ENCODE results near the gene MRPL47. TPM values are rescaled to one million over a fixed set of nuclear protein-coding genes. Genes with fewer than 3 reads are reported as not detected.

The MRPL47 gene
- total and polyA plus RNA-seq, 9 of the 15 experiments (the other 6 are each of a cell fraction or from before 2014, with no cell fraction given): 101 to 437 (median 141) TPM

- intact Hi-C loops (cut with micrococcal nuclease): no loop called here
- FAIRE-seq (no peak), DNase-seq (ENCODE audit: extremely low read depth in 1 of 4, low spot score in 3 of 4) (no peak), ATAC-seq (no peak)
- ChIA-PET POLR2A (interaction anchor here (0.6 to 1.5 kb wide), 2 partner anchors 13 to 222 kb away, joined by 3 to 4 read pairs; partner anchors contain the start of genes MRPL47 and NDUFB5), CTCF (ENCODE audit: low intra/inter-chr PET ratio) (no interaction called here)
- WGBS (ENCODE audit: insufficient coverage, low coverage, missing lambda C conversion rate): 100% methylated on average over 1 of the region's 1 CpG
- Histone ChIP-seq H3K4me2 (ENCODE audit: insufficient read depth, low read length) (no peak overlapping the region), H3K9me3 (replicated peaks; ENCODE audit: control insufficient read depth, insufficient read depth, low read depth, low read length) (no peaks in the 10 kb centered on the region), H3K4me3 (no peak overlapping the region), H3K9me1 (ENCODE audit: control insufficient read depth, insufficient read depth, low read length) (no peaks in the 10 kb centered on the region), H3K27me3 (ENCODE audit: control insufficient read depth in 2 of 2, insufficient read depth in 2 of 2, low read length in 2 of 2) (no peaks in the 10 kb centered on the region), H3K27ac (ENCODE audit: extremely low read depth, low read depth, low read length) (no peak overlapping the region), H2AFZ (ENCODE audit: low read depth, low read length) (no peak overlapping the region), H3K36me3 (ENCODE audit: control insufficient read depth, insufficient read depth, low read length) (peaks cover 90% of the 10 kb centered on the region), H3K79me2 (ENCODE audit: control insufficient read depth, insufficient read depth, low read length) (no peaks in the 10 kb centered on the region), H3K9ac (ENCODE audit: insufficient read depth in 1 of 2, low read depth in 2 of 2, low read length in 2 of 2) (no peak overlapping the region), H3K4me1 (replicated peaks in 1 of 2; ENCODE audit: control insufficient read depth in 2 of 2, insufficient read depth in 2 of 2, low read length in 2 of 2) (no peaks in the 10 kb centered on the region), H4K20me1 (replicated peaks; ENCODE audit: control insufficient read depth, insufficient read depth, low read length) (no peaks in the 10 kb centered on the region)
- BruUV-seq (replicated peaks): no TSS peak
- in situ Hi-C loops (cut with MboI): no loop called here
- TF ChIP-seq TAF7 (tag; IDR thresholded peaks at IDR 0.05) (no peak), SMARCA4 (IDR thresholded peaks at IDR 0.05) (no peak)
Observed at GRCh38 chr3:179591313-179591712, 13.1 kb downstream of the MRPL47 start.

- no TSS peak for BruUV-seq (replicated peaks)
- Histone ChIP-seq H3K27me3 (ENCODE audit: control insufficient read depth in 2 of 2, insufficient read depth in 2 of 2, low read length in 2 of 2) (no peaks in the 10 kb centered on the region), H3K9me3 (replicated peaks; ENCODE audit: control insufficient read depth, insufficient read depth, low read depth, low read length) (no peaks in the 10 kb centered on the region), H4K20me1 (replicated peaks; ENCODE audit: control insufficient read depth, insufficient read depth, low read length) (no peaks in the 10 kb centered on the region), H3K4me2 (ENCODE audit: insufficient read depth, low read length) (no peak overlapping the region), H3K27ac (ENCODE audit: extremely low read depth, low read depth, low read length) (no peak overlapping the region), H3K79me2 (ENCODE audit: control insufficient read depth, insufficient read depth, low read length) (no peaks in the 10 kb centered on the region), H2AFZ (ENCODE audit: low read depth, low read length) (no peak overlapping the region), H3K9me1 (ENCODE audit: control insufficient read depth, insufficient read depth, low read length) (no peaks in the 10 kb centered on the region), H3K4me3 (no peak overlapping the region), H3K9ac (ENCODE audit: insufficient read depth in 1 of 2, low read depth in 2 of 2, low read length in 2 of 2) (no peak overlapping the region), H3K36me3 (ENCODE audit: control insufficient read depth, insufficient read depth, low read length) (peaks cover 91% of the 10 kb centered on the region), H3K4me1 (replicated peaks in 1 of 2; ENCODE audit: control insufficient read depth in 2 of 2, insufficient read depth in 2 of 2, low read length in 2 of 2) (no peaks in the 10 kb centered on the region)
- TF ChIP-seq POLR2G (IDR thresholded peaks at IDR 0.05; ENCODE audit: low read depth, low read length) (0 out of 2 replicates have a peak, but pooled peaks have one; percentile 10), ZBTB49 (CRISPR knock-in tag; IDR thresholded peaks at IDR 0.05; ENCODE audit: borderline replicate concordance) (no peak)
- DNase-seq (ENCODE audit: extremely low read depth in 1 of 4, low spot score in 3 of 4) (no peak), FAIRE-seq (no peak), ATAC-seq (no peak)
- intact Hi-C loops (cut with micrococcal nuclease) (no loop called here), in situ Hi-C loops (cut with MboI) (no loop called here)
- WGBS (ENCODE audit: insufficient coverage, low coverage, missing lambda C conversion rate): 88% methylated on average over 2 of the region's 2 CpGs
- POLR2A ChIA-PET: interaction anchor here (1.5 kb wide), 1 partner anchor 14 kb away, joined by 4 read pairs; the partner anchor contains the start of genes MRPL47 and NDUFB5
- CTCF ChIA-PET (ENCODE audit: low intra/inter-chr PET ratio): no interaction called here
Observed at GRCh38 chr3:179590669-179591068, 13.8 kb downstream of the MRPL47 start.
